Right hindlimb (tissue), 1 donor: Measurements from ENCODE around the gene DHRS11.
"Not testable (repeated sequence)": the region's sequence is repeated elsewhere in the genome, so short reads cannot be mapped to it uniquely, and the experiment has no call there.

Source experiments
- DNase-seq: peaks from one replicate; pipeline ENCODE4 v3.0.0-alpha.2; 2018

The DHRS11 gene

DNA sequence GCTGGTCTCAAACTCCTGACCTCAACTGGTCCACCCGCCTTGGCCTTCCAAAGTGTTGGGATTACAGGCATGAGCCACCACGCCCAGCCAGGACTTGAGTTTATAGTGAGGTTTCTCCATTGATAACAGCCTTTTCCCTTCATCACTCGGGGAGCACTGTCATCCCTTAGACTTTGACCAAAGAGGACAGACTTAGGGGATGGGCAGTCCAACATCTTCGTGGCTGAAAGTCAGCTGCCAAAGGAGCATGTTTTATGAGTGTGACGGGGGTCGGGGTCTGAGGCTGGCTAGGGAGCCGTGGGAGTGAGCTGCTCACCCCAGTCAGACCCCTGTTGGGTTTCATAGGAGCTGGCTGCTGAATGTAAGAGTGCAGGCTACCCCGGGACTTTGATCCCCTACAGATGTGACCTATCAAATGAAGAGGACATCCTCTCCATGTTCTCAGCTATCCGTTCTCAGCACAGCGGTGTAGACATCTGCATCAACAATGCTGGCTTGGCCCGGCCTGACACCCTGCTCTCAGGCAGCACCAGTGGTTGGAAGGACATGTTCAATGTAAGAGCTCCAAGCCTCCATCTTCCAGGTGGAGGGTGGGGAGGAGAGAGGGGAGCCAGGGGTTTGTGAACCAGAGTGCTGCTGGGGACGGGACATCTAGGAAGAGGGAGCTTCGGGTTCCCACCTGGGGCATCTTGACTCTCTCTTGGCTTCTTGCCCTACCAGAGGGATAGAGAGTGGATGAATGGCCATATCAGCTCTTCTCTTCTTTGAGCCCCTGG, 3.1 kb downstream of the DHRS11 start:
- DNase-seq: no peak

DNA sequence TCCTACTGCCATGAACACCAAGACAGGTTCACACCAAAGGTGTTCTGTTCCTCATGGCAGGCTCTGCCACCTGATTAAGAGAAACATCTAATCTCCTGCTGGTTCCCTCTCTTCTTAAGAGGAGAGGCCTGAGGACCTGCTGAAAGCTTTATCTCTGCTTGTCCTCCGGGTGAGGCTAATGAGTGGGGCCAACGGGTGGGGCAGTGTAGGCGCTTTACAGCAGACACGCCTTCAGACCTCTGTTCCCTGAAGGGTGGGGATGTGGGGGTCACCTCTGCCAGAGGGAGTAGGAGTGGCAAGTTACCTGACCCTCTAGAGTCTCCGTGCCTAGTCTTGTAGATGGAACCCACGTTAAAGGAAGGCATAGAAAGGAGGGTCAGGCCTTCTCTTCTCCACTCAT, 5.5 kb downstream of the DHRS11 start:
- no peak for DNase-seq

DNA sequence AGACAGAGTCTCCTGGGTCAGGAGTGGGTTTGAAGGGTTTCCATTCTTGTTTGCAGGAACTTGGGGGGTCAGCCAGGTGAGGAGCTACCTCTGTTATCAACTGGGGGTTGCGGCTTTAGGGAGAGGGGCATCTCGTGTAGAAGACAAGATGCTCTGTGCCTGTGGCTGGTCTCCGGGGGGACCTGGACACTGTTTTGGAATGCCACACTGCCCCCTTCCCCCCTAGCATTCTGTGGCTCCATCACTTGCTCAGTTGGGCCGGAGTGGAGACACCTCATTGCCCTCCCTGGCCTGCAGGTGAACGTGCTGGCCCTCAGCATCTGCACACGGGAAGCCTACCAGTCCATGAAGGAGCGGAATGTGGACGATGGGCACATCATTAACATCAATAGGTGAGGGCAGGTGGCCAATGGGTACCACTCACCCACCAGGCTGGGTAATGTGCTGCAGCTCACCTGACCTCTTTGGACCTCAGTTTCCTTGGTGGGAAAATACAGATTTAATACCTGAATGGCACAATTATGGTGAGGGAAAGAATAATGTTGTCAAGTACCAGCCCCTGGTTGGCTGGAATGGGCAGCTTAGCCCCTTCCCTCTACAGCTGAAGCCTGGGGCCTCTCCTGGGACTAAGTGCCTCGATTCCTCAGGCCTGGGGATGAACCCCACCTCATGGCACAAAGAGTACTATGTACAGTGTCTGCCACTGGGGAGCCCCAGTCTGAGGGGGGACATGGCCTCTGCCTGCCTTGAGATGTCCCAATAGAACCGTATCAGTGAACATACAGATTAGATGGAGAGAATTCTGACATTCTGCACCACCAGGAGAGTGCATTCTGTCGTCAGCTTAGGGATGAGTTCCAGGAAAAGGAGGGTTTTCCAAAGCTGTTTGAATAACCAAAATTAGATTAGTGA, 6.4 kb downstream of the DHRS11 start:
- no peak for DNase-seq

DNA sequence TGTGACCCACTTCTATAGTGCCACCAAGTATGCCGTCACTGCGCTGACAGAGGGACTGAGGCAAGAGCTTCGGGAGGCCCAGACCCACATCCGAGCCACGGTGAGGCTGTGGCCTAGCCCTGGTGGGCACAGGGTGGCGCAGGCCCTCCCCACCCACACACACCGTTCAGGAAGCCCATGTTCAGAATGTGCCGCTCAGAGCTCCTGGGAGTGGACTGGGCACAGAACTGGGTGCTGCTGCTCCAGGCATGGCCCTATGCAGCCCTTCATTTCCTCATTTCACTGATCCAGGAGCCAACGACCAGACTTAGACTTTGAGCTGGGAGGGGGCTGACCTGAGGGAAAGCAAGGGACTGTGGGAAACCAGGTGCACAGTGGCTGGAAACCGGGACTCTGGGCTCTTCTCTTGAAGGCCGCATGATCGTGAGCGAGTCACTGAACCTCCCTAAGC, 7.3 kb downstream of the DHRS11 start:
- no peak for DNase-seq

DNA sequence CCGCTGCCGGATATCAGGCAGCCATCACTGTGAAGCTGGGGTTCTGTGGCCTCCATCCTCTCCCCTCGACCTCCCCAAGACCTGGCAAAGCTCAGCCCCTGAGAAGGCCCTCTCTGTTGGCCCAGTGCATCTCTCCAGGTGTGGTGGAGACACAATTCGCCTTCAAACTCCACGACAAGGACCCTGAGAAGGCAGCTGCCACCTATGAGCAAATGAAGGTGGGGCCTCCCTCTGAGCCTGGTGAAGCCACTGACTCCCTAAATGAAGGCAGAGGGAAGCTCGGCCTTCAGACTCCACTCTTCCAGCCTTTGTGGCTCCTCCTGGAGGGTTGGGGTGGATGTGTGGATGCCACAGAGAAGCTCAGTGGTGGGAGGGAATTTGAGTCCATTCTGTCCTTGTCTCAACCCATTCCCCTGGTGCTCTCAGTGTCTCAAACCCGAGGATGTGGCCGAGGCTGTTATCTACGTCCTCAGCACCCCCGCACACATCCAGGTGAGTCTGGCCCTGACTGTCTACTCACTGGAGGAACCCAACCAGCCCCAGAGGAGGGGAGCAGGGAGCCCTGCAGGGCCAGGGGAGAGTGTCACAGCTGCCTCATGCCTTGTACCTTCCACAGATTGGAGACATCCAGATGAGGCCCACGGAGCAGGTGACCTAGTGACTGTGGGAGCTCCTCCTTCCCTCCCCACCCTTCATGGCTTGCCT, 8.0 kb downstream of the DHRS11 start:
- no peak for DNase-seq

DNA sequence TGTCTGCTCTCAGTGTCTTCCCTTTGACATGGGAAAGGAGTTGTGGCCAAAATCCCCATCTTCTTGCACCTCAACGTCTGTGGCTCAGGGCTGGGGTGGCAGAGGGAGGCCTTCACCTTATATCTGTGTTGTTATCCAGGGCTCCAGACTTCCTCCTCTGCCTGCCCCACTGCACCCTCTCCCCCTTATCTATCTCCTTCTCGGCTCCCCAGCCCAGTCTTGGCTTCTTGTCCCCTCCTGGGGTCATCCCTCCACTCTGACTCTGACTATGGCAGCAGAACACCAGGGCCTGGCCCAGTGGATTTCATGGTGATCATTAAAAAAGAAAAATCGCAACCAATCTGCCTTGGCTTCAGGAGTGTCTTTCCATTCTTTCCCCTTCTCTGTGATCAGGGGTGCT, 8.8 kb downstream of the DHRS11 start:
- no peak for DNase-seq

DNA sequence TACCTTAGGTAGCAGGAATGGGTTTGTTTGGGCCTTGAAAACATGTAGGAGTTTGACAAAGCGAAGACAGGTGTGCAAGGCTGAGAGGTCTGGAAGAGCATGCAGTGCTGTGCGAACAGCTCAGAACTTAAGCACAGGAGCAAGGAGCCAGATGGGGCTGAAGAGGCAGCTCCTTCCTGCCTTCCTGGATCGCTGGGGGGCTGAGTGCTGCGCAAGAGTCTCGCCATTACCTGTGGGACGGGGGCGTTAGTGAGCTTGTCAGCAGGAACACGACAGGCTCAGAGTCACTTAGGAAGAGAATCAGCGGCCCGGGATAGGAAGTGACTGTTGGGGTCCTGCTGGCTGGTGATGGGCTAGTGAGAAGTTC, 9.2 kb downstream of the DHRS11 start:
- DNase-seq: no peak

DNA sequence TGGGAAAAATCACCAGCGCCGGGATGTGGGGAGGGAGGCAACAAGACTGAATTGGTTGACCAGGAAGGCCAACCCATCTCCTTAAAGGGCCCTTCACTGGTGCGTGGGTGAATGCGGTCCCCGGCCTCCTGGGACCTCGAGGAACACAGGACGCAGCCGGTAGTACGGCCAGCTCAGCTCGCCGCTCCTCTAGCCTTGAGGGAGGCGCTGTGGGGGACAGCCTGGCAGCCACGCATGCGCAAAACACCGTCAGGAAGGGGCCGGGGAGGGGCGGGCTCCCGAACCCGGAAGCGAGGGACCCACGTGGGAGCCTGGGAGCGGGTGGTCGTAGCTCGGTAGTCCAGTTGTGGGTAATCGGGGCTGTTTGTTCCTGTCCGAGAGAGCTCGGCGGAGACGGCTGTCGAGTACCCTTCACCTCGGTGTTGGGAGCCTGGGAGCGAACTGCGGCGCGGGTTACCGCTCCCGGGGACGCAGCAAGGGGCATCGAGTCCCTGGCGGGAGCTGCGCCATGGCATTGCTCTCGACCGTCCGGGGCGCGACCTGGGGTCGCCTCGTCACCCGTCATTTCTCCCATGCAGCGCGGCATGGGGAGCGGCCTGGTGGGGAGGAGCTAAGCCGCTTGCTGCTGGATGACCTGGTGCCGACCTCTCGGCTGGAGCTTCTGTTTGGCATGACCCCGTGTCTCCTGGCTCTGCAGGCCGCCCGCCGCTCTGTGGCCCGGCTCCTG, 9.8 kb downstream of the DHRS11 start, which contains the start of gene MRM1:
Gene MRM1, plus strand, starts transcription at position 281 of the 727 bp plus-strand sequence. Its CDS starts 228 bp downstream, at position 509.
- peak; percentile 93 for DNase-seq

DNA sequence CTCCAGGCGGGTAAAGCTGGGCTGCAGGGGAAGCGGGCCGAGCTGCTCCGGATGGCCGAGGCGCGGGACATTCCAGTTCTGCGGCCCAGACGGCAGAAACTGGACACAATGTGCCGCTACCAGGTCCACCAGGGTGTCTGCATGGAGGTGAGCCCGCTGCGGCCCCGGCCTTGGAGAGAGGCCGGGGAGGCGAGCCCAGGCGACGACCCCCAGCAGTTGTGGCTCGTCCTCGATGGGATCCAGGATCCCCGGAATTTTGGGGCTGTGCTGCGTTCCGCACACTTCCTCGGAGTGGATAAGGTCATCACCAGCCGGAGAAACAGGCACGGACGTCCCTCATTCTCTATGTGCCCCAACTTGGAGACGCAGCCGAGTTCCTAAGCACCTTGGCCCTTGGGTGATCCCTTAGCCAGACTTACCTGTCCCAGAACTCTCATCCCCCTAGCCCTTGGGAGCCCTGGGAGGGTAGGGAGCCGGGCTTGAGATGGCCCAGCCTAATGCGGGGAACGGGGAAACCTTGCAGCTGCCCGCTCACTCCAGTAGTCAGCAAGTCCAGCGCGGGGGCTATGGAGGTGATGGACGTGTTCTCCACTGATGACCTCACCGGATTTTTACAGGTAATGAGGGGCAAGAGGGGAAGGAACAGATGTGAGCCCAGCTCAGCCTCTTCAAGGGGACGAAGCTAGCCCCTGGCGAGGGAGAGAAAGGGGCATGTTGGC, 10.5 kb downstream of the DHRS11 start:
- DNase-seq: no peak

DNA sequence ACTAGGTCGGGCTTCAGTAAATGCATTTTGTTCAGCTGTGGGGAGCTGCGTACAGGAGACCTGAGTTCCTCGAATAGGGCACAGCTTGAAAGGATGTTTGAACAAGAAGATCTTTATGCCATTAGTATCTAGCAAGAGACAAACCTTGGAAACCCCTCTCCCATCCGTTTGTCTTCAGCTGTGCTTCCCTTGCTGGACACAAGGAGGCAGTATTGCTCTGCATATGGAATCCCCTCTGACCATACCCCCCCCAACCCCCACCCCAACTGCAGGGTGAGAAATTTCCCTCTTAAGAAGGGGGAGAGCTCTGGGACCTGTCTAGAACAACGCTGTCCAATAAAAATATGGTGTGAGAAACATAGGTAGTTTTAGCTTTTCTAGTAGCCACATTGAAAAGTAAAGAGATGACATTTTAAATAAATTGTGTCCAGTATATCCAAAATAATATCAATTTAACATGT, 11.3 kb downstream of the DHRS11 start:
- peak; percentile 63 for DNase-seq

DNA sequence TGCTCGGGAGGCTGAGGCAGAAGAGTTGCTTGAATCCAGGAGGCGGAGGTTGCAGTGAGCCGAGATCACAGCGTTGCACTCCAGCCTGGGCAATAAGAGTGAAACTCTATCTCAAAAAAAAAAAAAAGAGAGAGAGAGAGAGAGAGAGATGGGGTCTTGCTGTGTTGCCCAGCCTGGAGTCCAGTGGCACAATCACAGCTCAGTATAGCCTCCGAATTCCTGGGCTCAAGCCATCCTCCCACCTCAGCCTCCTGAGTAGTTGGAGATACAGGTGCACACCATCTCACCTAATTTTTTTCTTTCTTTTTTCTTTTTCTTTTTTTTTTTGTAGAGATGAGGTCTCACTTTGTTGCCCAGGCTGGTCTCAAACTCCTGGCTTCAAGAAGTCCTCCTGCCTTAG, 13.3 kb downstream of the DHRS11 start:
- DNase-seq: not testable (repeated sequence)

DNA sequence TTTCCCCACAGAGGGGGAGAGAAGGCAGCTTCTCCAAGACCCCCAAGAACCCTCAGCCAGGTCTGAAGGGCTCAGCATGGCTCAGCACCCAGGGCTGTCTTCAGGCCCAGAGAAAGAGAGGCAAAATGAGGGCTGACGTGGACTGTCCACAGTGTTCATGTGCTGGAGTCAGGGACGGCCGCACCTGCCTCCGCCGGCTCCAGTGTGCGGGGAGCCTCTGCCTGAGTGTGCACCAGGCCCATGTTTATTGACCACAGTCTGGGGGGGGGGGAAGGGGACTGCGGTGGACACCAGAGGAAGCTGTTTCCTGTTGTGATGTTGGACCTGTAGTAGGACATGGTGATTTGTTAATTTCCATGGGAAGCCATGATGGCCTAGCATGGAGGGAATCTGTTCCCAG, 16.6 kb downstream of the DHRS11 start:
- DNase-seq: no peak

DNA sequence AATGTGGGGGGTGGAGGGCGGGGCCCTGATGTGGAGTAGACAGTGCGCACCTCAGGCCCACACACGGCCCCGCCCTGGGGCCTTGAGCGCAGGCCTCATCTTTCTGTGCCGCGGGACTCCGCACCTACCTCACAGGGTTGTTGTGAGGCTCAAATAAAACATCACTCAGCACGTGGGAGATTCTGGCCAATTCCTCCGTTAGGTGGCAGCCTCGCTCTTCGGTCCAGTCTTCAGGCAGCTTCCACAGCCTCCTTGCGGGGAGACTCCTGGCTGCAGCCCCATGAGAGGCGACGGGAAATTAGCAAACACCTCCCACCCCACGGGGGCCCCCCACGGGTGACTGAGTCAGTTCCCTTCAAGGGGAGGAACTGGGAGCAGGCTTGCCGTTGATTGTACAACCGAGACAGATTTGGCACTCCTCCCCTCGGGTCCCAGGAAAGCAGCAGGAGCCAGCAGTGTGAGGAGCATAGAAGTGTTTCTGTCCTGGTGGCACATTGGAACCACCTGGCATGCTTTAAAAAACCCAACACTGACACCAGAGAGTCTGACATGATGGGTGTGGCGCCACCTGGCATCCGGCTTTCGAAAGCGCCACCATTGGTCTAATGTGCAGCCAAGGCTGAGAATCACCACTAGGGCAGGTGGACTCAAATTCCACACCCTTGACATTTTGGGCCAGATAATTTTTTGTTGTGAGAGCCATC, 17.3 kb downstream of the DHRS11 start:
- DNase-seq: peak; percentile 61

DNA sequence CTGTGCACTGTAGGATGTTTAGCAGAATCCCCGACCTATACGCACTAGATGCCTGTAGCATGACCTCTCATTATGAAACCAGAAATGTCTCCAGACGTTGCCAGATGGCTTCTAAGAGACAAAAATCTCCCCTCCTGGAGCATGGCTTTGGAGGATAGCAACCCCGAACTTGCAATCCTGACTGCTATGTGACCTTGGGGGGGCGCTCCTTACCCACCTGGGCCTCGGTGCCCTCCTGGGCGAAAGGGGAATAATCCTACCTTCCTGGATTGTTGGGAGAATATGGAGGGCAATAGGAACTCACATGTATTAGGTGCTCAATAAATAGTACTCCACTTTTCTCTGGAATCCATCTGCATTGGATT, 17.8 kb downstream of the DHRS11 start:
- DNase-seq: no peak

DNA sequence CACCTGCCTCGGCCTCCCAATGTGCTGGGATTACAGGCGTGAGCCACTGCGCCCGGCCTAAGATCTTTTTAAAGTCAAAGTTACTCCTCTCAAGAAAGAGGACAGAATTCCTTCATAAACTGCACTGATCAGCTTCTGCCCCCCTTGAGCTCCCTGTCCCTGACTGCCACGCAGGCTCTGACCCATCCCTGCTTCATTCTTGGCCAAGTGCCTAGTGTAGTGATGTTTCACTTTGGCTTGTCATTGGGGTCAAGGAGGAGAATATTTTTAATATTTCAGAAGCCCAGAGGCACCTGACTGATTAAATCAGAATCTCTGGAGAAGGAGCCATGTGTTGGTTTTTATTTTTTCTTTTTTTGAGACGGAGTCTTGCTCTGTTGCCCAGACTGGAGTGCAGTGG, 18.8 kb downstream of the DHRS11 start:
- DNase-seq: no peak

DNA sequence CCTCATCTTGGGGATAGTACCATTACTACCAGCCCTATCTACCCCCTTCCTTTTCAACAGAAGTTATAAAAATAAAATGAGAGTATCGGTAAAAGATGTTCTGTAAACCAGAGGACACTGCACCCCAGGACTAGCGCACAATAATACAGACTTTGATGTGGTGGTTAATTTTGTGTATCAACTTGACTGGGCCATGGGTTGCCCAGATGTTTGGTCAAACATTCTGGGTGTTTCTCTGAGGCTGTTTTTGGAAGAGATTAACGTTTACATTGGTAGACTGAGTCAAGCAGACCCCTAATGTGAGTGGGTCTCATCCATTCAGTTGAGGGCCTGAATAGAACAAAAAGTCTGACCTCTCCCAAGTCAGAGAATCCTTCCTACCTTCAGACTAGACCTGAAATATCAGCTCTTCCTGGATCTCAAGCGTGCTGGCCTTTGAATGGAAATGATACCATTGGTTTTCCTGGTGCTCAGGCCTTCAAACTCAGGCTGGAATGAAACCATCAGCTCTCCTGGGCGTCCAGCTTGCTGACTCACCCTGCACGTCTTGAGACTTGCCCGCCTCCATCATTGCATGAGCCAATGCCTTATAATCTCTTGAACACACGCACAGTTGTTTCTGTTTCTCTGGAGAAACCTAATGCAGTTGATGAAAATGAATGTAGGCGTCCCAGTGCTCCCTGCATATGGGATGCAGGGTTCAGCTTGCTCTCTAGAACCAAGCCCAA, 19.8 kb downstream of the DHRS11 start:
- no peak for DNase-seq

DNA sequence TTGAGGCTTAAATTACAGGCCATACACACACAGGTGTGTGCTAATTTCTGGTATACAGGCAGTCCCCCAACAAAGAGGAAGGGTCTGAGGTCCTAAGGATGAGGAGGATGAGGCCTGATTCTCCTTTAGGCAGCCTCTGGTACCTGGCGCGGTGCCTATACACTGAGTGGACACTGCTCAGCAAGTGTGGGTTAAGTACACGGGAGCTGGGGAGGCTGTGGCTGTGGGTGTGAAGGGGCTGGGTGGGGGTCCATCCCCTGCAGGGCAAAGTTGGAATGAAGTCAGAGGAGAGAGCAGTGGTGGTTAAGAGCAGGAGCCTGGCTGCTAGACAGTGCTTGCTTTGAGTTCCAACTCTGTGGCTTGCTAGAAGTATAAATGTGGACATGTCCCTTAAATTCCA, 20.6 kb downstream of the DHRS11 start:
- no peak for DNase-seq

DNA sequence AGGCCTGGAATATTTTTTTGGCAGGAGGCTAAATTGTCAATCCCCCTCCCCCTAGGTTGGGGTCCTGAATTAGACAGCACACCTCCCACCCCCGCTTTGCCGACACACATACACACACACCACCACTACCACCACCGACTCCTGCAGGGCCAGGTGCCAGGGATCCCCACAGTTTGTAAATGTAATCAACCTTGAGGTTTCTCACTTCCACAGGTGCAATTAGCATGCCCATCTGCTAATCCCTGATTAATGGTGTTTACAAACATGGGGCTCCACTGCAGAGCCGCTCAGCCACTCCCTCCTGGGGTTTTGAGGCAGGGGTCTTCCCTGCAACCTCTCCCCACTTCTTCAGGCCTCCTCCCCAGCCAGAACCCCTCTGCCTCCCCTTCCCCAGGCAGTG, 21.5 kb downstream of the DHRS11 start:
- DNase-seq: no peak

DNA sequence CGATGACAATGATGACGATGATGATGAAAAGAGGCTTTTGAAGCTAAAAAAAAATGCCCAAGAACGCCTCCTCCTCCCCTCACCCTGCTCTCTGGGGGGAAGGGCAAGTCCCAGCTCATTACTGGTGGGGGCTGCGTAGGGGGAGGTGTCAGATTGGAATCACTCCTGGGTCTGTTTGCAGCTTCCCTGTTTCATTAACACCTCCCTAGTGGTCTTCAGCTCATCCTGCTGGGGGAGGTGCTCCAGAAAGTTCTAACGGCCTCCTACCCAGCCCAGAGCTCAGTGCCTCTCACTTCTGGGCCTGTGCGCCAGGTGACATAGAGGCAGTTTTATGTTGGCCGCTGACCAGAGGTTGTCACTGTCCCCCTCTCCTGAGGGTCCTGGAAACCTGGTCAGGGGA, 22.4 kb downstream of the DHRS11 start:
- no peak for DNase-seq

DNA sequence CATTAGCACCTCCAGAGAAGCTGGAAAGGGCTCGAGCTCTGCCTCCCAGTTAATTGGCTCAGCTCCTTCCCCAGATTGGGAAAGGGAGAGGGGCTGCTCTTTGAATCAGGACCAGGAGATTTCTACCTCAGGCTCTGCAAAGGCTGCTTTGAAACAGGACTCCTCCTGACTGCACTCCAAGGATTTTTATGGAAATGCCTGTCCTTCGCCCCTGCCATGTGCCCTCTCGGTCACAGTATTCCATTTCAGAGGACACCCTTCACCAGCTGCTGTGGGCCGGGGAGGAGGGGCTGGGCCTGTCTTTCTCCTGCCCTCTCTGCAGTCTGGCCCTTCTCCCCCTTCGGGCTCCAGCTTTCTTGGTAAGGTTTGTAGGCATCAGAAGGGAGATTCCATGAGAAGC, 23.3 kb downstream of the DHRS11 start:
- peak; percentile 48 for DNase-seq
